ENCODE measurements around the gene SMTNL1.
A peak's percentile ranks its signal among the peaks of the same experiment; 100 is the strongest.

SMTNL1 gene

DNA sequence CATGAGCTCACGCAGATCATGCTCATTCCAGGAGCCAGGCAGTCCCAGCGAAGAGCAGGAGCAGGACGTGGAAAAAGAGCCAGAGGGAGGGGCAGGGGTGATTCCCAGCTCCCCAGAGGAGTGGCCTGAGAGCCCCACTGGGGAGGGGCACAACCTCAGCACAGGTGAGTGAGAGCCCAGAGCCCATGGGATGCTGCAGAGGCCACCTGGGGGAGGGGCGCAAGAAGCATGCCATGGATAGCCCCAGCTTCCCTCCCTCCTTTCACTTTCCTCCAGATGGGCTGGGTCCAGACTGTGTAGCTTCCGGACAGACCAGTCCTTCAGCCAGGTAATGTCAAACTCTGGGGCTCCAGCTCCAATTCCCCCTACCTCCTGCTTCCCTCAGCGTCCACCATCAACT is 6.2 kb downstream of the SMTNL1 start:
- no peak for DNase-seq (ENCODE audit: low read depth in 4 of 4, low spot score in 1 of 4)

DNA sequence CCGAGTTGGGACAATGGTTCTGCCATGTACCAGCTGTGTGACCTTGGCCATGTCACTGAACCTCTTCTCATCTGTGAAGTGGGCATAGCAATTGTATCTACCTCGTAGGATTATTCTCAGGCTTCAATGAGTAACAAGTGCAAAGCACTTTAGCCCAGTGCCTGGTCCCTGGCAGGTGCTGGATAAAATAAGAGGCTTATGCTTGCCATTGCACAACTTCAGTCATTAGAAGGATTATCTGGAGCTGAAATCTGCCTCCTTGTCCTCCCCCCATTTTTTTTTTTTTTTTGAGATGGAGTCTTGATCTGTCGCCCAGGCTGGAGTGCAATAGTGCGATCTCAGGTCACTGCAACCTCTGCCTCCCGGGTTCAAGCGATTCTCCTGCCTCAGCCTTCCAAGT is 7.2 kb downstream of the SMTNL1 start:
- DNase-seq (ENCODE audit: low read depth in 4 of 4, low spot score in 1 of 4): no peak

DNA sequence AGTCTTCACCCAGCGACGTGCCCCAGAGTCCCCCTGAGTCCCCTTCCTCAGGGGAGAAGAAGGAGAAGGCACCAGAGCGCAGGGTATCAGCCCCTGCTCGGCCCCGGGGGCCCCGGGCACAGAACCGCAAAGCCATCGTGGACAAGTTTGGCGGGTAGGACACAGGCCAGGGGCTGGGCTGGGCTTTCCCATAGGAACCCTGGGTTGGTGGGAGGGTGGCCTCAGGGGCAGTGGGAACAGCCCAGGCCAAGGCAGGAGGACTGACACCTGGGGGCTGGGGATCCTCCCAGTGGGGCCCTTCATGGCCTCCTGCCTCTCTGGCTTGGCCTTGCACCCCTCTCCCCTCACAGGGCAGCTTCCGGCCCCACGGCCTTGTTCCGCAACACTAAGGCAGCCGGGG is 8.5 kb downstream of the SMTNL1 start:
- DNase-seq (ENCODE audit: low read depth in 4 of 4, low spot score in 1 of 4): no peak

DNA sequence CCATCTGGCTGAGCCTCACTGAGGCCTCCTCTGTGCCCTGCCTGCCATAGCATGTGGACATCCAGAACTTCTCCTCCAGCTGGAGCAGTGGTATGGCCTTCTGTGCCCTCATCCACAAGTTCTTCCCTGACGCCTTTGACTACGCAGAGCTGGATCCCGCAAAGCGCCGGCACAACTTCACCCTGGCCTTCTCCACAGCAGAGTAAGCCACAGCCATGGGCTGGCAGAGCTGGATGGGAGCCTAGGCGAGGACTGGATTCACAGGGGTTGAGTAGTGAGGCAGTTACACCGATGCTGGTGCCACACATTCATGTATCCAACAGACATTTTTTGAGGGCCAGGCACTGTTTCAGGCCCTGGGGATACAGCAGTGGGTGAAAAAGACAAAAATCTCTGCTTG is 9.1 kb downstream of the SMTNL1 start:
- no peak for DNase-seq (ENCODE audit: low read depth in 4 of 4, low spot score in 1 of 4)

DNA sequence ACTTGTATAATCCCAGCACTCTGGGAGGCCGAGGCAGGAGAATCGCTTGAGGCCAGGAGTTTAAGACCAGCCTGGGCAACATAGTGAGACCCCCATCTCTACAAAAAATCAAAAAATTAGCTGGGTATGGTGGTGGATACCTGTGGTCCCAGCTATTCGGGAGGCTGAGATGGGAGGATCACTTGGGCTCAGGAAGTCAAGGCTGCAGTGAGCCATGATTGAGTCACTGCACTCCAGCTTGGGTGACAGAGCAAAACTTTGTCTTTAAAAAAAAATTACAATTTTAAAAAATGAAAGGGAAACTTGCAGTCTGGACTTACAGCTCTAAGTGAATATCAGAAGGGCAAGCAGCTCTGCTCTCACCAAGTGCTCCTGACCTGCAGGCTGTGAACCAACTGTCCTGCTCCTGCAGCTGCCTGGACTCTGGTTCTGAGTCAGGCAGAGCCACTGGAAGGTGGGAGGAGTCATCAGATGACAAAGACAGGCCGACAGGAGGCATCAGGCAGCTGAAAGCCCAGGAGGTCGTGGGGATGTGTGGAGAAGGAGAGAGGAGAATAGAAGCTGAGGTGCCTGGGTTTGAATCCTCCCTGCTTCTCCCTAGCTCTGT is 9.6 kb downstream of the SMTNL1 start:
- DNase-seq (ENCODE audit: low read depth in 4 of 4, low spot score in 1 of 4): no peak

DNA sequence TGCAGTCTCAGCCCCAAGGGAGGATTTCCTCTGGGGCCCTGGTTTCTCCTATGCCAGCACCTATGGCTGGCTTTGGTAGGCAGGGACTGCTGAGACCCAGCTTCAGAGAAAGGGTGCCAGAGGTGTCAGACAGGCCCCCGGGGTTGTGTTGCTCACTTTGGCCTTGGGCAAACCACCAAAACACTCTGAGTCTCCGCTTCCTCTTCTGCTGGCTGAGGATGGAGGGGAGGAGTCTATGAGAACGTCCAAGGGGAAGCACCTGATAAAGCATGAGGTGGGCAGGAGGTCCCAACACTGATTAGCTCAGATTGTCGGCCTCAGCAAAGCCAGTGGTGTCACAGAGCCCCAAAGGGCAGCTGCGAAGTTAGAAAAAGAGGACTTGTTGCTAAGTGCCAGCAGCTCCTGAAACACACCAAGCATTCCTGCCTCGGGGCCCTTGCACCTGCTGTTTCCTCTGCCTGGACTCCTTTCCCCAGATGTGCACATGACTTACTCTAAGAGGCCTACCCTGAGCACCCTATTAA is 10.5 kb downstream of the SMTNL1 start:
- DNase-seq (ENCODE audit: low read depth in 4 of 4, low spot score in 1 of 4): no peak

DNA sequence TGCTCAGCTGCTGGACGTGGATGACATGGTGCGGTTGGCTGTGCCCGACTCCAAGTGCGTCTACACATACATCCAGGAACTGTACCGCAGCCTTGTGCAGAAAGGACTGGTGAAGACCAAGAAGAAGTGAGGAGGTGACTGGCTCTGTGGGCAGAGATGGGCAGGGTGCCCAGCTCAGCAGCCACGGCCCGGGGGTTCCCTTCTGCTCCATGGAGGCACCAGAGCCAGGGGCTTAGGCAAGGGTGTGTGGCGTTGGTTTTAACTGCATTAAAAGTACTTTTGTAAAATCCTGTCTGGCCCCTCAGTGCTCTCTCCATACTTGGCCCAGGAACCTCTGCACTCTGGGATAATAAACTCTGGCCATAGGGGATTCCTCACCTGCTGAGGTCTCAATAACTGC is 12.6 kb downstream of the SMTNL1 start:
- no peak for DNase-seq (ENCODE audit: low read depth in 4 of 4, low spot score in 1 of 4)

DNA sequence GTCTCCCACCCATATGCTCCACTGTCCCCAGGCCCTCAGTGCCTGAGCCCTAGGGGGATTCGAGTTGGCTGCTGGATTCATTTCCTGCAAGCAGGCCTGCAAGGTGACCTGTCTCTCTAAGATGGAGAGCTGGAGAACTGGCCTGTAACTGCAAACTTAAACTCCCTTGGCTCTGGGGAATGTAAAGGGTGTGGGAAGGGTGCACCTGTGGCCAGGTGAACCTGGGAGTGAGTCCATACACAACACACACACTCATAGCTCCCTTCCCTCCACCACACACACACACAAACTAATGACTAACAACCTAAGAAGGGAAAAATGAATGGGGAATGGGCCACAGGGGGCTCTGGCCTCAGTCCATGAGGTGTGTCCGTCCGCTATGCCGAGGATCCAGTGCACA is 14.5 kb downstream of the SMTNL1 start:
- DNase-seq (ENCODE audit: low read depth in 4 of 4, low spot score in 1 of 4): no peak

DNA sequence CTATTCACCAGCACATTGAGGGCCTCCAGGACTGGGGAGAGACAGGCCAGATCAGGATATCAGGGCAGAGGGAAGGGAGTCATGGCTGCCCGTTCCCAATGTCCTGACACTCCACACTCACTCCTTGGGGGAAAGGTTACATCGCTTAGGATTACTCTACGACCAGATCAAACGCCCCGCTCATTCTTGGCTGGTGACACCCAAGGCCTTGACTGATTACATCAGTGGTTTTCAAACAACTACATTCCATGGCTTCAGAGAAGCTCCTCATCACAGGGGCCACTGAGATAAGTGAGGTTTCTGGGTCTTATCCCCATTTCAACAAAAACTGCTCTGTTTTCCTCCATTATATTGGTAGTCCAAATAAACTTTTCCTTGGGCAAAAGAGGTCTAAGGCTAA is 15.1 kb downstream of the SMTNL1 start:
- DNase-seq (ENCODE audit: low read depth in 4 of 4, low spot score in 1 of 4): no peak

DNA sequence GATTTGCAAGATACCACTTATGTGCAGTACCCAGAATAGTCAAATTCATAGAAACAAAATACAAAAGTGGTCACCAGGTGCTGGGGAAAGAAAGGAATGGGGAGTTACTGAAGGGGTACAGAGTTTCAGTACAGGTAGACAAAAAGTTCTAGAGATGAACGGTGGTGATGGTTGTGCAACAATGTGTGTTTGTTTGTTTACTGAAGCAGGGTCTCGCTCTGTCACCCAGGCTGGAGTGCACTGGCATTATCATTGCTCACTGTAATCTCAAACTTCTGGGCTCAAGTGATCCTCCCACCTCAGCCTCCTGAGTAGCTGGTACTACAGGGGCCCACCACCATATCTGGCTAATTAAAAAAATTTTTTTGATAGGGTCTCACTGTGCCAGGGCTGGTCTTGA is 18.0 kb downstream of the SMTNL1 start:
- no peak for DNase-seq (ENCODE audit: low read depth in 4 of 4, low spot score in 1 of 4)

DNA sequence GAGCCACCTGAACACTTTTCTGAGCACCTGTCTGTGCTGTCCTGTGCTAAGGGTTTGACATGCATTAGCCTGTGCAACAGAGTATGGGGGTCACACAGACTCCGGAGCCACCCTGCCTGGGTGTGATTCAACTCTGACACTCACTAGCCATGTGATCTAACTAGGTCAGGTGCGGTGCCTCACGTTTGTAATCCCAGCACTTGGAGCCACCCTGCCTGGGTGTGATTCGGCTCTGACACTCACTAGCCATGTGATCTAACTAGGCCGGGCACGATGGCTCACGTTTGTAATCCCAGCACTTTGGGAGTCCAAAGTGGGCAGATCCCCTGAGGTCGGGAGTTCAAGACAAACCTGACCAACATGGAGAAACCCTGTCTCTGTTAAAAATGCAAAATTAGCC is 18.6 kb downstream of the SMTNL1 start:
- no peak for DNase-seq (ENCODE audit: low read depth in 4 of 4, low spot score in 1 of 4)

DNA sequence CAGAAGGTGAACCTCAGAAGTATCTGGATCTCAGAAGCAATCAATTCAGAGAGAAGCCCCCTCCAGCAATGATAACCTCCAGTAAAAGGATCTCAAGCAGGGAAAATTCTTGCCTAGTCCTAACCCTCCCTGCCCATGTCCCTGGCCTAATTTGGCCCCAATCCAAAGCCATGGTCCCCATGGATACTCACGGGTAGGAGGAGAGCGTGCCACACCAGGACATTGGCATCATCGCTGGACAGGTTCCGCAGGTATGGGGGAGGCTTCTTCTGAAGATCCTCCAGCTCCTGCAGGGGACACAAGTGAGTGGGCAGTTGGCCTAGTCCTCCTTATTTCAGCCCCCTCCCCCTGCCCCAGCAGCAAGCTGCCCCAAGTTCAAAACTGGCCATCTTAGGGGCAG is 22.8 kb downstream of the SMTNL1 start:
- no peak for DNase-seq (ENCODE audit: low read depth in 4 of 4, low spot score in 1 of 4)

DNA sequence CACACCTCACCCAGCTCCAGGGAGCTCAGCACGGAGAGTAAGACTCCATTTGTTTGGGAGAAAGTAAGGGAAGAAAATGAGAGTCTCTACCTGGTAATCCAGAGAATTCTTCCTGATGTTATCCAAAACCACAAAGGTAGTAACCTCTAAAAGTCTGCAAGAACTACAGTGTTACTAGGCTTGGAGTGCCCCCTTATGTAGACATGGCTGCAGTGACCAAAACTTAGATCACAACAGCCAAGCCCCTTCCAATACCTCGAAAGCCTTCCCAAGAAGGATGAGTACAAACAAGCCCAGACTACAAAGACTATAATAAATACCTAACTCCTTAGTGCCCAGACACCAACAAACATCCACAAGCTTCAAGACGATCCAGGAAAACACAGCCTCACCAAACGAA is 25.2 kb downstream of the SMTNL1 start:
- no peak for DNase-seq (ENCODE audit: low read depth in 4 of 4, low spot score in 1 of 4)

DNA sequence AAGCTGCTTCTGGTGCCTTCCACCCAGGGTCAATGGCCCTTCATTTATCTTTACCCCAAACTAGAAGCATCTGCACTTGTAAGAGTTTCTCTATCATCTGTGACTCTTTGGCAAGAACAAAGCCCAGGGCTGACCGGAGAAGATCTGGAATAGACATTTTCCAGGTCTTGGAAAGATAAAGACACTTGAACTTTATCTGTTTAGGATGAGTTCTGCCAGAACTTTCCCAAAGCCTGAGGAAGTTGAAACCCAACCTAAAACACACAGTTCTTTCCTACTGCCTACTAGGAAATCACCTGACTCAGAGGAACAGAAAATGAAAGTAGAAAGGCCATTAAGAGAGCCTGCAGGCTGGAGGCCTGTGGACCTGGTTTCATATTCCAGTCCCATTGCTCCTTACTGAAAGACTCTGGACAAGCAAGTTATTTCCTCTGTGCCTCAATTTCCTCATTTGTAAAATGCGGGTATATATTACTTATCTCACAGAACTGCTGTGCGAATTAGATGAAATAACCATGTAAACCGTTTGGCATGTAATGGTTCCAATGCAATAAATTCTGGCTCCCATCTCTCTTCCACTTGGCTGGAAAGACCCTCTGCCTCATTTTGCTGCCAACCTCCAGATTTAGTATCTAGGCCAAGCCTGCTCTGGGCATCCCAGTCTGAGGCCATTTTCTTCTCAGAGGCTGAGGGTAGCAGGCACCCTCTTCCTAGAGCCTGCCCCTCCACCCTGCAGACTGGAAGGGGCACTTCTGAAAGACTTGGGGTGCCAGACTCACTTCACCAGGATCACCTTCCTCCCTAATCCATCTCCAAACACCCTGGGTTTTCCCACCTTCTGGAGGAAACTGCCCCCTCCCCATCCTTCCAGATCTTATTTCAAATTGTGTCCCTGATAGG is 28.9 kb downstream of the SMTNL1 start:
- no peak for DNase-seq (ENCODE audit: low read depth in 4 of 4, low spot score in 1 of 4)

DNA sequence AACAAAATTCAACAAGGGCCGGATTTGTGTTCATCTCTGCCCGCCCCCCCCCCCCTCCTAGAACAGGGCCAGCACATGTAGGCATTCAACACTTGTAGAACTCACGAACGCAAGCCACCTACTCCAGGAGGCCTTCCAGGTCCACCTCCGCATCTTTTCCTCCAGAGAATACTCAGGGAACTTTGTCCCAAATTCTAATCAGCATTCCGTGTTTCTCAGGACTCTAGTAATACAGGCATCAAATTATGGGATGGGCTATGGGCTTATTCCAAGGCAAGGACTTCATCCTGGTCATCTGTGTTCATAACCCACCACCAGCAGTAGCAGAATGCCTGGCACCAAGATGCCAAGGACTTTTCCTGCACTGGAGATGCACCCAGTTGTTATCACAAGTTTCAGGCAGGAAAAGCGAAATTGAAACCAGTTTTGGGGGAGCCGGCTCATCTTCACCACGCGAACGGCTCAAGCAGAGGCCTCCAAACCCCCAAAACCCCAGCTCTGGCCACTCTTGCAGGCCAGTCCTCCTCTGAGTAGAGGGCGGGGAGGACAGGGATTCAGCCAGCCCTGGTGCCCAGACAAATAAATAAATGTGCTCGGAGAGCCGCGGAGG is 29.6 kb downstream of the SMTNL1 start:
- peak in 1 of 4 experiments; percentile 15 for DNase-seq (ENCODE audit: low read depth in 4 of 4, low spot score in 1 of 4)

DNA sequence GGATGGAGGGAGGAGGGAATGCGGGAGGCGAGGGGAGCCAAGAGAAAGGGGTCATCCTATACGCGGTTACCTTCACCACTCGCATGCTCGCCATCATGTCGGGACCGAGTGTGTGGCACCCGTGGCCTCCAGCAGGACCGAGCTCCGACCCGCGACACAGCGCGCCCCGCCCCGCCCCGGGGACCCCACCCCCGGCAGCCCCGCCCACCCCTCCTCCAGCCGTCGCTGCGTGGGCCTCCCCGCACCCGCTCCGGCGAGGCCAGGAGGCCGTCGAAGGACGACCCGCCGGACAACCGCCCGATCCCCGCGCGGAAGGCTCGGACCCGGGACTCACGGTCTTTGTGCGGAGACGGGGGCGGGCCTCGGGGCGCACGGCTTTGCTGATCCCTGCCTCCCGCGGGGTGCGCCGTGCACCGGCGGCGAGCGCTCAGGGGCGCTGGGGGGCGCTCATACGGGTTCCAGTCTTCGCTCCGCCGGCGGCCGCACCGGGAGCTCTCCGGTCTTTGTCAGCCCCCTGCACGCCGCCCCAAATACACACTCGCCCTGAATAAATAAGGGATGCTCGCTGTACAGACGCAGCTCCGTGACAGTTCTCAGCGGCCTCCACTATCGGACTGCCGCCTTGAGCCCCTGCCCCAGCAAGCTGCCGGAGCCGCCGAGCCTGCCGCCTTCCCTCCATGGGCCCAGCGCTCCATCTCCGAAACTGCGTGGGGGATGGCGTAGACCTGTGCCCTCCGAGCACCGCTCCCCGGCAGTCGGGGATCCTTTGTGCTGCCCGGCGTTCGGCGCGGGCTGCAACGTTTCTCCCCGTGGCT is 30.3 kb downstream of the SMTNL1 start, which contains the start of gene UBE2L6:
UBE2L6 (minus strand) TSS at position 158 of the 815 bp plus-strand sequence; CDS start at position 97, 61 bp downstream.
- peak; percentile 42 to 82 (median 66) for DNase-seq (ENCODE audit: low read depth in 4 of 4, low spot score in 1 of 4)

DNA sequence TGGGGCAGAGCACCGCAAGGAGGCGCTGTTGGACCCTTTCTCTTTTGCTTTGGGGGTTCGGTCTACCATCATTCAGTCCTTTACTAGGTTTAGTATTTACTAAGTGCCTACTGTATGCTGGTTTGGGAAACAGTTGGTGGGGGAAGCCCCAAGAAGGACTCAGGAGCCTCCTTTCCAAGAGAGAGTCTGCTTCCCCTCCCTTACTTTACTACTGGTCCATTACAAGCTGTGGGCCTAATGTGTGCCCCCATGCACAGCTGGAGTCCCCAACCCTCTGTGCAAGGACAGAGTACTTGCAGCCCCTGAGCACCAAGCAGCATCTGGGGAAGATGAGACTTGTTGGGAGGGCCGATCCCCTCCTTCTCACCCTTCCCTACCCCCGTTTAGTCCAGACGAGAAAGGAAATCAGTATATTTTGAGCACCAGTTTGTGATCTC is 31.0 kb downstream of the SMTNL1 start:
- peak in 2 of 4 experiments; percentile 75 to 93 for DNase-seq (ENCODE audit: low read depth in 4 of 4, low spot score in 1 of 4)

DNA sequence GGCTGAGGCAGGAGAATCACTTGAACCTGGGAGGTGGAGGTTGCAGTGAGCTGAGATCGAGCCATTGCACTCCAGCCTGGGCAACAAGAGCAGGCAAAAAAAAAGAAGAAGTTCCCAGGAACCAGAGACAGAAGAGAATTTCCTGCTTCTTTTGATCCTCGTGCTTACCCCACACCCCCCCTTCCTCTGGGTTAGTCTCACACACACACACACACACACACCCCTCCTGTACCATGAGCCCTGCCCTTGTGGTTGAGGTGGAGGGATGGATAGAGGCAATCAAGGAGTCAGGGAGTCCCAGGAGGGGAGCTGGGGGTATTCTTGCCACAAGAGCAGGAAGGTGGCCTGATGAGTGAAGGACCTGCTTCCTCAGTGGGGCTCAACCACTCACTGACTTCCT is 34.2 kb downstream of the SMTNL1 start:
- no peak for DNase-seq (ENCODE audit: low read depth in 4 of 4, low spot score in 1 of 4)

DNA sequence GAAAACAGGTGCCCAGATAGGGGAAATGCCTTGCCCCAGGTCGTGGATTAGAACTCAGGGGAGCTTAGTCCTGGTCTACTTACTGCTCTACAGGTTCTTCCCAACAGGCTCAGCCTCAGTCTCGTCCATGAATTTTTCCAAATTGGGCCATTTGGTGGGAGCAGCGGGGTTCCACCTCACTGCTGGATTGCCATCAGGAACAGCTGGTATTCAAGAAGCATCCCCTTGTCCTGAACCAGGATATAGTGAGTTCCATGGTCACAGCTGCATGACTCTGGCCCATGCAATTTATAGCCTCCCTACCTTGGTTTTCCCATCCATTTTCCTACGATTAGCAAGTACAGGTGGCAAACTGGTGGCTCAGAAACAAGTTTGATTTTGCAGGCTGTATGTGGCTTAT is 36.7 kb downstream of the SMTNL1 start:
- DNase-seq (ENCODE audit: low read depth in 4 of 4, low spot score in 1 of 4): no peak

DNA sequence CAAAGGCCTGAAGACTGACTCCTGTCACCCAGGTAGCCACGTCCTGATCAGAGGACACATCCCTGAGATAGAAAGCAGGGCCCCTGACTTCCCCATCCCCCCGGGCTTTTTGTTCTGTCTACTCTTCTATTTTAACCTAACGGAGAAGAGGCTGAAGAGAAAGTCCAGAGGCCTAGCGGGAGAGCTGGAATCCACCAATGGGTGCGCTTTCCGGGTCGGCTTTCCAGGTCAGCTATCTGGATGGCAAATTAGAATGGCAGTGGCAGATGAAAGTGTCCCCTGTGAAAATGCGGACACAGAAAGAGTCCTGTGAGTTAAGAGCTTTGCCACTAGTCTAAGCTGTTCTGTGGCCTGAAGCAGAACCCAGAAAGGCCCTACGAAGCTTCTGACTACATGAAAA is 46.9 kb downstream of the SMTNL1 start:
- DNase-seq (ENCODE audit: low read depth in 4 of 4, low spot score in 1 of 4): no peak

DNA sequence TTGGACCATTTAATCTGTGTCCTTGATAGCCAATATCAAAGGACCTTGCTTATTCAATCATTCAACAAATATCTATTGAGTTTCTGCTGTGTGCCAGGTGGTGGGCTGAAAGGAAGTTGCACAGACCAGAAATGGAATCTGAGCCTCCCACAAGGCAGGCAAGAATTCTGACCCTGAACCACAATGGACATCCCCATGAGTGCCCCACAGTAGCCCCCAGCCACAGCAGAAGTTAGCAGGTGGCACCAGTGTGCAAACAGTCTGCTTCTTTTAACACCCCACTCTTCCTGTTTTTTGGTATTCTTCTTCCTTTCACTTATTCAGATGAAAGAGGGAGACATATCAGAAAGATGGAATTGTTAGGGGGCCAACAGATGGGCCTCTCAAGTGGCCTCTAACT is 47.9 kb downstream of the SMTNL1 start:
- no peak for DNase-seq (ENCODE audit: low read depth in 4 of 4, low spot score in 1 of 4)
